GM10847 (cell line): ENCODE measurements around the gene ASH1L.

Experiments used
- POLR2A ChIP-seq: IDR thresholded peaks from 2 replicates; pipeline ENCODE4 v1.6.1; 2011; ENCODE audit not compliant: insufficient read length; ENCODE audit errors: extremely low read depth

Gene ASH1L

GRCh38 chr1:155481741-155482241 is 80.8 kb downstream of the ASH1L start:
- TF ChIP-seq POLR2A: no peak

- TF ChIP-seq POLR2A: no peak
These were observed 83.4 kb downstream of the ASH1L start for GRCh38 chr1:155479205-155479604.

- no peak for TF ChIP-seq POLR2A
These were observed 84.2 kb downstream of the ASH1L start for GRCh38 chr1:155478270-155478852.

- TF ChIP-seq POLR2A: no peak
These were observed 88.5 kb downstream of the ASH1L start for GRCh38 chr1:155474146-155474545.

- TF ChIP-seq POLR2A: no peak
These were observed 89.3 kb downstream of the ASH1L start for GRCh38 chr1:155473151-155473821.

- TF ChIP-seq POLR2A: no peak
These were observed 90.0 kb downstream of the ASH1L start for GRCh38 chr1:155472491-155473083.

GRCh38 chr1:155471891-155472290 is 90.7 kb downstream of the ASH1L start:
- TF ChIP-seq POLR2A: no peak

- no peak for TF ChIP-seq POLR2A
These were observed 91.6 kb downstream of the ASH1L start for GRCh38 chr1:155471026-155471425.

GRCh38 chr1:155466996-155467395 is 95.6 kb downstream of the ASH1L start:
- no peak for TF ChIP-seq POLR2A

GRCh38 chr1:155466617-155466972 is 96.0 kb downstream of the ASH1L start:
- TF ChIP-seq POLR2A: no peak

GRCh38 chr1:155463865-155464650 is 98.5 kb downstream of the ASH1L start:
- TF ChIP-seq POLR2A: no peak

- no peak for TF ChIP-seq POLR2A
These were observed 104.5 kb downstream of the ASH1L start for GRCh38 chr1:155458111-155458510.

- no peak for TF ChIP-seq POLR2A
These were observed 105.3 kb downstream of the ASH1L start for GRCh38 chr1:155457266-155457665.

- TF ChIP-seq POLR2A: no peak
These were observed 106.9 kb downstream of the ASH1L start for GRCh38 chr1:155455588-155456195.

GRCh38 chr1:155454096-155454495 is 108.5 kb downstream of the ASH1L start:
- no peak for TF ChIP-seq POLR2A
